GM21515 (cell line): ENCODE results near the gene PDZD11.
A peak's percentile ranks its signal among the peaks of the same experiment; 100 is the strongest.
"Not testable (repeated sequence)": the region's sequence is repeated elsewhere in the genome, so short reads cannot be mapped to it uniquely, and the experiment has no call there.

Experiments
- ATAC-seq: cut with Tn5 transposase; IDR thresholded peaks from one replicate; pipeline ENCODE4 v1.9.1; 2021; ENCODE audit not compliant: unreplicated experiment

Gene PDZD11

GRCh38 chrX:70289793-70290770 lies at the start of gene PDZD11, which contains the start of gene KIF4A:
Gene PDZD11, minus strand, starts transcription at chrX:70289927. Its CDS starts 586 bp downstream, at chrX:70289341.
Gene KIF4A, plus strand, starts transcription at chrX:70290104. Its CDS starts 355 bp downstream, at chrX:70290459.
- ATAC-seq, result peak; percentile 98

GRCh38 chrX:70338290-70338689 lies 48.6 kb upstream of the PDZD11 start:
- ATAC-seq, result no peak

- peak; percentile 99 for ATAC-seq
Observed at GRCh38 chrX:70336767-70337166, 47.0 kb upstream of the PDZD11 start.

GRCh38 chrX:70332600-70332999 lies 42.9 kb upstream of the PDZD11 start:
- ATAC-seq, result no peak

GRCh38 chrX:70331161-70331560 lies 41.4 kb upstream of the PDZD11 start:
- no peak for ATAC-seq

- no peak for ATAC-seq
Observed at GRCh38 chrX:70324326-70324725, 34.6 kb upstream of the PDZD11 start.

GRCh38 chrX:70323628-70324027 lies 33.9 kb upstream of the PDZD11 start:
- ATAC-seq, result not testable (repeated sequence)

GRCh38 chrX:70322784-70323183 lies 33.1 kb upstream of the PDZD11 start:
- ATAC-seq, result no peak

GRCh38 chrX:70313503-70313902 lies 23.8 kb upstream of the PDZD11 start:
- ATAC-seq, result no peak

- no peak for ATAC-seq
Observed at GRCh38 chrX:70301716-70302115, 12.0 kb upstream of the PDZD11 start.

- ATAC-seq, result no peak
Observed at GRCh38 chrX:70293621-70294020, 3.9 kb upstream of the PDZD11 start.

- ATAC-seq, result no peak
Observed at GRCh38 chrX:70292788-70293187, 3.1 kb upstream of the PDZD11 start.

- no peak for ATAC-seq
Observed at GRCh38 chrX:70289168-70289792, 447 bp downstream of the PDZD11 start.

- no peak for ATAC-seq
Observed at GRCh38 chrX:70281951-70282350, 7.8 kb downstream of the PDZD11 start, which contains the start of gene RAB41. Gene RAB41, plus strand, starts transcription at chrX:70282172. Its CDS starts 46 bp downstream, at chrX:70282218.

- ATAC-seq, result no peak
Observed at GRCh38 chrX:70280573-70280972, 9.2 kb downstream of the PDZD11 start.

GRCh38 chrX:70279081-70279480 lies 10.6 kb downstream of the PDZD11 start:
- ATAC-seq, result no peak

GRCh38 chrX:70274029-70274428 lies 15.7 kb downstream of the PDZD11 start:
- not testable (repeated sequence) for ATAC-seq

- ATAC-seq, result no peak
Observed at GRCh38 chrX:70268034-70268433, 21.7 kb downstream of the PDZD11 start, which contains the start of gene ARR3. Gene ARR3, plus strand, starts transcription at chrX:70268334. Its CDS starts 1,052 bp downstream, at chrX:70269386.

GRCh38 chrX:70264784-70265183 lies 24.9 kb downstream of the PDZD11 start:
- no peak for ATAC-seq

- ATAC-seq, result peak; percentile 56
Observed at GRCh38 chrX:70262952-70263567, 26.7 kb downstream of the PDZD11 start.

- no peak for ATAC-seq
Observed at GRCh38 chrX:70260104-70260503, 29.6 kb downstream of the PDZD11 start, which contains the start of gene P2RY4. Gene P2RY4, minus strand, starts transcription at chrX:70260204. Its CDS starts 580 bp downstream, at chrX:70259624.
